IPS-20b (cell line): ENCODE data around the gene TECPR2.

Experiments
- H3K27ac ChIP-seq: one replicate; pipeline ENCODE4 v1.5.1; 2013; ENCODE audit warnings: low read length
- H3K27me3 ChIP-seq: 2 replicates; pipeline ENCODE4 v1.6.1; 2013; ENCODE audit warnings: mild to moderate bottlenecking, low read length, inconsistent platforms; ENCODE audit not compliant: insufficient read depth
- H3K36me3 ChIP-seq: 2 replicates; pipeline ENCODE4 v1.6.1; 2013; ENCODE audit warnings: low read depth, mild to moderate bottlenecking, inconsistent platforms, low read length, moderate library complexity; ENCODE audit not compliant: insufficient read depth
- H3K4me1 ChIP-seq: 2 replicates; pipeline ENCODE4 v1.6.1; 2013; ENCODE audit warnings: mild to moderate bottlenecking, control low read depth, inconsistent platforms, low read length, moderate library complexity; ENCODE audit not compliant: insufficient read depth
- H3K4me3 ChIP-seq: 2 replicates; pipeline ENCODE4 v1.5.1; 2013; ENCODE audit warnings: mild to moderate bottlenecking, low read length, inconsistent platforms
- H3K9ac ChIP-seq: 2 replicates; pipeline ENCODE4 v1.6.1; 2013; ENCODE audit warnings: low read depth, mild to moderate bottlenecking, inconsistent platforms, low read length, moderate library complexity
- H3K9me3 ChIP-seq: 2 replicates; pipeline ENCODE4 v1.6.1; 2013; ENCODE audit warnings: mild to moderate bottlenecking, low read depth, low read length, inconsistent platforms; ENCODE audit not compliant: insufficient read depth

The TECPR2 gene

GRCh38 chr14:102457509-102457908 is 94.8 kb downstream of the TECPR2 start:
- no peak overlapping the region for H3K4me3 ChIP-seq

GRCh38 chr14:102461490-102462338 is 99.0 kb downstream of the TECPR2 start:
- H3K4me1 ChIP-seq = no peaks in the 10 kb centered on the region
- no peaks in the 10 kb centered on the region for H3K9me3 ChIP-seq
- H3K4me3 ChIP-seq = no peak overlapping the region
- H3K27me3 ChIP-seq = no peaks in the 10 kb centered on the region
- H3K9ac ChIP-seq = no peak overlapping the region
- 0 out of 2 replicates have a peak, but pooled peaks cover 3% of the 10 kb centered on the region for H3K36me3 ChIP-seq
- no peak overlapping the region for H3K27ac ChIP-seq

More at GRCh38 chr14:102457509-102457908, 94.8 kb downstream of the TECPR2 start:
- H3K9me3 ChIP-seq = no peaks in the 10 kb centered on the region
- H3K27me3 ChIP-seq = no peaks in the 10 kb centered on the region
- no peak overlapping the region for H3K27ac ChIP-seq
- peaks cover 8% of the 10 kb centered on the region for H3K36me3 ChIP-seq
- no peak overlapping the region for H3K9ac ChIP-seq
- no peaks in the 10 kb centered on the region for H3K4me1 ChIP-seq

- H3K9ac ChIP-seq = no peak overlapping the region
- no peaks in the 10 kb centered on the region for H3K27me3 ChIP-seq
- no peaks in the 10 kb centered on the region for H3K4me1 ChIP-seq
- 0 out of 2 replicates have a peak, but pooled peaks cover 3% of the 10 kb centered on the region for H3K36me3 ChIP-seq
- no peak overlapping the region for H3K4me3 ChIP-seq
- H3K9me3 ChIP-seq = no peaks in the 10 kb centered on the region
- no peak overlapping the region for H3K27ac ChIP-seq
These were observed 99.7 kb downstream of the TECPR2 start for GRCh38 chr14:102462391-102462790.

GRCh38 chr14:102464006-102464405 is 101.3 kb downstream of the TECPR2 start:
- H3K27me3 ChIP-seq = no peaks in the 10 kb centered on the region
- no peak overlapping the region for H3K9ac ChIP-seq
- H3K27ac ChIP-seq = no peak overlapping the region
- no peaks in the 10 kb centered on the region for H3K9me3 ChIP-seq
- 0 out of 2 replicates have a peak, but pooled peaks cover 3% of the 10 kb centered on the region for H3K36me3 ChIP-seq
- H3K4me3 ChIP-seq = no peak overlapping the region
- H3K4me1 ChIP-seq = no peaks in the 10 kb centered on the region

GRCh38 chr14:102464846-102465341 is 102.2 kb downstream of the TECPR2 start:
- no peak overlapping the region for H3K9ac ChIP-seq
- no peak overlapping the region for H3K4me3 ChIP-seq
- H3K27me3 ChIP-seq = no peaks in the 10 kb centered on the region
- H3K36me3 ChIP-seq = 0 out of 2 replicates have a peak, but pooled peaks cover 3% of the 10 kb centered on the region
- H3K4me1 ChIP-seq = no peaks in the 10 kb centered on the region
- H3K27ac ChIP-seq = no peak overlapping the region
- H3K9me3 ChIP-seq = no peaks in the 10 kb centered on the region

GRCh38 chr14:102469261-102469660 is 106.5 kb downstream of the TECPR2 start:
- no peaks in the 10 kb centered on the region for H3K9me3 ChIP-seq
- H3K9ac ChIP-seq = no peak overlapping the region
- no peaks in the 10 kb centered on the region for H3K27me3 ChIP-seq
- no peaks in the 10 kb centered on the region for H3K4me1 ChIP-seq
- H3K27ac ChIP-seq = no peak overlapping the region
- H3K36me3 ChIP-seq = 0 out of 2 replicates have a peak, but pooled peaks cover 3% of the 10 kb centered on the region
- no peak overlapping the region for H3K4me3 ChIP-seq

GRCh38 chr14:102471921-102472790 is 109.4 kb downstream of the TECPR2 start:
- no peaks in the 10 kb centered on the region for H3K4me1 ChIP-seq
- no peak overlapping the region for H3K9ac ChIP-seq
- H3K27ac ChIP-seq = no peak overlapping the region
- no peaks in the 10 kb centered on the region for H3K27me3 ChIP-seq
- H3K9me3 ChIP-seq = no peaks in the 10 kb centered on the region
- H3K36me3 ChIP-seq = no peaks in the 10 kb centered on the region
- H3K4me3 ChIP-seq = no peak overlapping the region

- Histone ChIP-seq H3K9me3 (no peaks in the 10 kb centered on the region), H3K9ac (no peak overlapping the region), H3K4me3 (no peak overlapping the region), H3K27ac (no peak overlapping the region), H3K27me3 (no peaks in the 10 kb centered on the region), H3K36me3 (no peaks in the 10 kb centered on the region), H3K4me1 (no peaks in the 10 kb centered on the region)
These were observed 110.0 kb downstream of the TECPR2 start for GRCh38 chr14:102472791-102473150.

- Histone ChIP-seq H3K27ac (no peak overlapping the region), H3K9ac (no peak overlapping the region), H3K27me3 (no peaks in the 10 kb centered on the region)
These were observed 110.8 kb downstream of the TECPR2 start for GRCh38 chr14:102473559-102473958.

GRCh38 chr14:102474934-102475333 is 112.2 kb downstream of the TECPR2 start:
- H3K27me3 ChIP-seq = no peaks in the 10 kb centered on the region
- no peak overlapping the region for H3K9ac ChIP-seq
- H3K4me1 ChIP-seq = no peaks in the 10 kb centered on the region
- H3K9me3 ChIP-seq = no peaks in the 10 kb centered on the region
- H3K4me3 ChIP-seq = no peak overlapping the region
- no peaks in the 10 kb centered on the region for H3K36me3 ChIP-seq
- no peak overlapping the region for H3K27ac ChIP-seq

More at GRCh38 chr14:102473559-102473958, 110.8 kb downstream of the TECPR2 start:
- no peaks in the 10 kb centered on the region for H3K36me3 ChIP-seq
- H3K9me3 ChIP-seq = no peaks in the 10 kb centered on the region
- H3K4me1 ChIP-seq = no peaks in the 10 kb centered on the region
- no peak overlapping the region for H3K4me3 ChIP-seq

GRCh38 chr14:102479107-102479506 is 116.4 kb downstream of the TECPR2 start:
- H3K4me1 ChIP-seq = no peaks in the 10 kb centered on the region
- no peak overlapping the region for H3K9ac ChIP-seq
- no peaks in the 10 kb centered on the region for H3K9me3 ChIP-seq
- H3K27ac ChIP-seq = no peak overlapping the region
- no peak overlapping the region for H3K4me3 ChIP-seq
- H3K27me3 ChIP-seq = no peaks in the 10 kb centered on the region
- no peaks in the 10 kb centered on the region for H3K36me3 ChIP-seq
